Raji (cell line): ENCODE results near the gene PYDC1.
A peak's percentile ranks its signal among the peaks of the same experiment; 100 is the strongest.

Source experiments
- POLR2A ChIP-seq: IDR thresholded peaks from 2 replicates; pipeline ENCODE4 v1.6.1; 2011; ENCODE audit warnings: low read depth, low read length, control low read depth; ENCODE audit not compliant: insufficient read depth

The PYDC1 gene

DNA sequence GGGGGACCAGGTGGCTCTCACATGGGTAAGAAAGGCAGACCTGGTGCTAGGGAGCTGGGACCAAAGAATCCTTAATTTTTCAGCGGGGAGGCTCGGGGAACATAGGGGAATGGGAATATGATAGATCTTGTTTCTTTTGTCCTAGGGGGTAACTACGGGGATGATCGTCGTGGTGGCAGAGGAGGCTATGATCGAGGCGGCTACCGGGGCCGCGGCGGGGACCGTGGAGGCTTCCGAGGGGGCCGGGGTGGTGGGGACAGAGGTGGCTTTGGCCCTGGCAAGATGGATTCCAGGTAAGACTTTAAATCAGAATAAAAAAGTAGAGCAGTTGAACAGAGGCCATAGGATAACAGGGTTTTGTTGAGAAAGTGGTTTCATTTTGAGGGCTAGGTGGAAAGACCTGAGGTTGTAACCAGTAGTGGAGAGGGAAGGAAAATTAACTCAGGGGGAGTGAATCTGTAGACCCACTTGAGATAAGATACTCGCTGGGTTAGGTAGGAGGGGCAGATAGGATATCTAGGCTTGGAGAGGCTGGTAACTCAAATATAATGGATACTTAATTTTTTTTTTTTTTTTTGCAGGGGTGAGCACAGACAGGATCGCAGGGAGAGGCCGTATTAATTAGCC, 26.0 kb downstream of the PYDC1 start:
- TF ChIP-seq POLR2A: no peak

DNA sequence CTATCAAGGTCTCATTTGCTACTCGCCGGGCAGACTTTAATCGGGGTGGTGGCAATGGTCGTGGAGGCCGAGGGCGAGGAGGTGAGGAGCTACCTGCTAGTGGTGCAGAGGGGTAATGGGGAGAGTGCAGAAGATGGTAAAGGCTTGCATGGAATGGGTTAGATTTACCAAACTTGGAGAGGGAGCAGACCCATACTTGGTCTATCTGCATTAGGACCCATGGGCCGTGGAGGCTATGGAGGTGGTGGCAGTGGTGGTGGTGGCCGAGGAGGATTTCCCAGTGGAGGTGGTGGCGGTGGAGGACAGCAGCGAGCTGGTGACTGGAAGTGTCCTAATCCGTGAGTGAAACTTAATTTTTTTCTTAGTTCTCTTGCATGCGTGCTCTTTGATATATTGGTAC, 26.9 kb downstream of the PYDC1 start:
- TF ChIP-seq POLR2A: no peak

DNA sequence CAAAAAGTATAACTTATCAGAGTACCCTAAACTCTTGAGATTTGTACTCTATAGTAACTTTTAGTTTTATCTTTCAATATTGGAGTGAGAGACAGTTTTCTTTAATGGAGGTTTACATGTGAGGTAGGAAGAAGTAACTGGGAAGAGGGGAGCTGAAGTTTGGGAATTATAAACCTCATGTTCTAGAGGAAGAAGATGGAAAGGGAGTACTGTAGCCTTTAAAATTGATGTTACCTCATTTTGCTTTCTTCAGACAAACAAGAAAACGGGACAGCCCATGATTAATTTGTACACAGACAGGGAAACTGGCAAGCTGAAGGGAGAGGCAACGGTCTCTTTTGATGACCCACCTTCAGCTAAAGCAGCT, 27.5 kb downstream of the PYDC1 start:
- no peak for TF ChIP-seq POLR2A

DNA sequence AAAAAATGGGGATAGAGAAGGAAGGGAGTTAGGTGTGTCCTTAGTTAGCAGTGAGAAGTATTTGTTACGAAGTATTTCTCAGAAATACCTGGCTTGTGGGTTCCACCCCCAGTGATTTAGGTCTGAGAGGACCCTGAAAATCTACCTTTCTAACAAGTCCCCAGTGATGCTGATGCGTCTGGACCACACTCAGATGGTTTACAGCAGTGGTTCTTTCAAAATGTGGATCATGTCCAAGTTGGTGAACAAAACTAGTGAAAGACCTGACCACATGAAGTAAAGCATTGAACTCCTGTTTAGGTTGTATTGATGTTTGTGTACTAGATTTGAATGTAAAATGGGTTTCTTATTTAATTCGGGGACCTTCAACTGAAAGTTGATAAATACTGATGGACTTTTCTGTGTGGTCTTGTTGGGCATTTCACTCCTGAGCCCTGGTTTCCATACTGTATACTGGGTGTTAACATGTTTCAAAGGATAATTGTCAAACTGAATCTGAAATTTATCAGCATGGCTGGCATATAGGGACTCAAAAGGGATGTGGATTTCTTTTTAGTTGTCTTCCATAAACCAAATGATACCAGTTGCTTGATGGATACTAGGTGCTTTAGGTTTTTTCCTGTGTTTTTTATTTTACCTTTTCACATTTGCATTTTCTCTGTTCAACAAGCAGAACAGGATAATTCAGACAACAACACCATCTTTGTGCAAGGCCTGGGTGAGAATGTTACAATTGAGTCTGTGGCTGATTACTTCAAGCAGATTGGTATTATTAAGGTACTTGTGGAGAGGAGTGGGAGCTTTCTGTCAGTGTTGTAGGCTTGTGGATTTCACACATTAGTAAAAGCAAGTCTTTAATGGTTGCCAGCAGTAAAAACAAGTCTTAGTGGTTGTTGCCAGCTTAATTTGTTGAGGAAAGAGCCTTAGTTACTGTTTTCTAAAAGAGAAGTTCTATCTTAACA, 28.2 kb downstream of the PYDC1 start:
- no peak for TF ChIP-seq POLR2A

DNA sequence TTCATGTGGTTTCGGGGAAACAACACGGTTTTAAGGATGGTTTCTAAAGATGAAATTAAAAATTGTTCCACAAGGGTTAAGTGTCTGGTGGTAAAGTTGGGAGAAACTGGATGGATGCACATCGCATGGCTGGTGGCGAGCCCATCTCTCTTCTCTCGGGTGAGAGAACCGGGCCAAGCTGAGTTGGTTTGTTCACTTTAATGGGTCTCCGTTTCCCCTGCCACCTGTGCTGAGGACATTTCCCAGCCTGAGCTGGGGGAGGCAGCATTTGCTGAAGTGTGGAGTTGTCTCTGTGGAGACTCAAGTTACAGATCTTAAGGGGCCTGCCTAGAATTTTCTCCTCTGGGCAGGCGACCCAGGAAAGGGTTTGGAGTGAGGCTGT, 29.1 kb downstream of the PYDC1 start:
- TF ChIP-seq POLR2A: no peak

DNA sequence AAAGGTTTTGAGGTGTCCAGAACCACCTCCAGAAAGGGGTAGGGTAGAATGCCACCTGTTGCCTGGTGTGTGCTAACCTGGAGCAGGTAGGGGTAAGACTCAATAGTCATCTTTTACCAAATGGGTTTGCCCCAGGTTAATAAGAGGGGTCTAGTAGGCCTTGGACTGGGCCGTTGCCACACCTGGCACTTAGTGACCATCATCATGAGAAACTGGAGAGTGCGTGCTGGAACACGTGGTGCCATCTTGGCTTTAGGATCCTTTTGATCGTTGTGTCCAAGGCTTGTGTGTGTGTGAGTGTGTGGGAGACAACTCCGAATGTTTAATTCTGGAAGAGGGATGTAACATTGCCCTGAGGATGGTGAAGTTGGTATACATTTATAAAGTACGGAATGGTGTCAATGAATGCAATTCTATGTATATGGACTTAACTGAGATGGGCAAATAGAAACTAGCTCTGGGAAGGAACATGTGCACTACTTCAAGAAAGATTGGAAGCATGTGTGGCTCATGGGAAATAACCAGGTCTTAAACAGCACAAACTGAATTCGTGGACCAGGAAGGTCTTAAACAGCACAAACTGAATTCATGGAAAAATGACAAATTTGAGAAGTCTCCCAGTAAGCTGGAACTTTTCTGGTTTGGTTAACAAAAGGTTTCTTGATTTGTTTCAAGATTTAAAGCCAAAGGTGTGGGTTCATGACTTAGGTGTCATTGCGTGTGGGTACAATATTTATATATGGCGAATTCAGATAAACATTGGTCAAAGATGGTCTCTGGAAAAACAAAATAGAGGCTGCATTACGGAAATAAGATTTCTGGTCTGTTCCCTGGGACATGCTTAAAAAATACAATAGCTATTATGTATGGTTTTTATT, 29.8 kb downstream of the PYDC1 start:
- TF ChIP-seq POLR2A: no peak

DNA sequence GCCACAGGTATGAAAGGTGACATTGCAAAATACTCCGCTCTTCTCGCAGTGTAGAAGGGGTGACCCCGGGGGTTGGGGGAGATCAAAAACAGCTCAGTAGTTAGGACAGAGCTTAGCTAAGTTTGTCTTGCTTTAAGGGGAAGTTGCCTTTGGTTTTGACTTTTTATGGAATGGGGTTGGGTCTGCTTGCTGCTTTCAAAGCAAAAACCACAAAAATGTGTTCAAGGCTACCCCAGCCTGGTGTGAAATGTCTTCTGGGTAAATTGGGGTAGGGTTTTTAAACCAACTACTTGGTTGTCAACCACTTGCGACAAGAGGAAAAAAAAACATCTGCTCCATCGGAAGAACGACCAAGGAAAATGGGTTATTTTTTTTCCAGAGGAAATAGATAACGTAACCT, 30.8 kb downstream of the PYDC1 start:
- TF ChIP-seq POLR2A: no peak

DNA sequence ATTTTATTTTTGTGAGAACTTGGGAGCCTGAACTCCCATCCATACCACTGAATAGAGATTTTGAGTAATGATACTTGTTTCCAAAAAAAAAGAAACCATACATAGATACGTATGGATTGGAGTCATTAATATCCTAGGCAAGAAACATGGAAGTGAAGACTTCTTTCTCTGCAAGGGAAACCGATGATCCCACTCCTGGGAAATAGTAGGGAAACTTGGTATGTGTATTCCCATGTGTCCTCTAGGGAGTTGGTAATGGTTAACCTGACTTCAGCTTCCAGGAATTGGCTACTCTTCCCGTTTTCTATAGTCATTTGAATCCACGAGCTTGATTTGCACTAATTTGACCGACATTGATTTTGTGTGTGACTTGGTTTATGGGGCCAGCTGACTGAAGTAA, 31.6 kb downstream of the PYDC1 start:
- no peak for TF ChIP-seq POLR2A

DNA sequence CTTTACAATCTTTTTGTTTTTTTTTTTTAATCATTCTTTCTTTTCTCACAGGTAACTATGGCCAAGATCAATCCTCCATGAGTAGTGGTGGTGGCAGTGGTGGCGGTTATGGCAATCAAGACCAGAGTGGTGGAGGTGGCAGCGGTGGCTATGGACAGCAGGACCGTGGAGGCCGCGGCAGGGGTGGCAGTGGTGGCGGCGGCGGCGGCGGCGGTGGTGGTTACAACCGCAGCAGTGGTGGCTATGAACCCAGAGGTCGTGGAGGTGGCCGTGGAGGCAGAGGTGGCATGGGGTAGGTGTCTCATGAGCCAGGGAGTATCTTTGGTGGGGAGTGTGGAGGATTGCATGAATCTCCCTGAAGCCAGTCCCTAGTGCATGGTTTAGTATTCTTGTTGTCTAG, 32.0 kb downstream of the PYDC1 start:
- no peak for TF ChIP-seq POLR2A

DNA sequence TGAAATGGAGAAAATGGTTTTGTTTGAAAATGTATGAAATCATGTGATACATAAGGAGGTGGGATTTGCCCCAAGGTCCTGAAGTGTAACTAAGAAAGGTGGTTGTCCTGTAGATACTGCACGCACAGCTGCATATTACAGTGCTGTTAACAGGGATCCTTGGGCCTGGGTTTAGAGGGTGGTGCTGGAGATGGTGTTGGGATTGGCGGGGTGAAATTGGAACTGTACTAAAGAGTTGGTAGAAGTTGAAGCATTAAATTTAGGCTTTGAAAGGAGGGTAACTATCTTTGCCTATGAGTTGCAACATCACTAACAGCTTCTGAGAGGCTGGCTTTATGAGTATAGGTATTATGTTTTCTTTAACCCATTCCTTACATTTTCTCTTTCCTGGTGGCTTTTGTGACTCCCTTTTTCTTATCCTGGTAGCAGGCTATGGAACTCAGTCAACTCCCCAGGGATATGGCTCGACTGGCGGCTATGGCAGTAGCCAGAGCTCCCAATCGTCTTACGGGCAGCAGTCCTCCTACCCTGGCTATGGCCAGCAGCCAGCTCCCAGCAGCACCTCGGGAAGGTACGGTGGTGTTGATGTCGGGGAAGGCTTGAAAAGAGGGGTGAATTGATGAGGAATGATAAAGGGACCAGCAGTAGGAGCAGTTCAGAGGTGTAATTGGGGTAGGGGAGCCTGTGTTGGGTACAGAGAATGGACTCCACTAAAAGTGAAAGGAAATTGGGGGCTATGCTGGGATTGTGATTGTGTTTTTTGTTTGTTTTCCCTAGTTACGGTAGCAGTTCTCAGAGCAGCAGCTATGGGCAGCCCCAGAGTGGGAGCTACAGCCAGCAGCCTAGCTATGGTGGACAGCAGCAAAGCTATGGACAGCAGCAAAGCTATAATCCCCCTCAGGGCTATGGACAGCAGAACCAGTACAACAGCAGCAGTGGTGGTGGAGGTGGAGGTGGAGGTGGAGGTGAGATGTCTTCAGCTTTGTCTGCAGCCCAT, 33.2 kb downstream of the PYDC1 start:
- TF ChIP-seq POLR2A: no peak

DNA sequence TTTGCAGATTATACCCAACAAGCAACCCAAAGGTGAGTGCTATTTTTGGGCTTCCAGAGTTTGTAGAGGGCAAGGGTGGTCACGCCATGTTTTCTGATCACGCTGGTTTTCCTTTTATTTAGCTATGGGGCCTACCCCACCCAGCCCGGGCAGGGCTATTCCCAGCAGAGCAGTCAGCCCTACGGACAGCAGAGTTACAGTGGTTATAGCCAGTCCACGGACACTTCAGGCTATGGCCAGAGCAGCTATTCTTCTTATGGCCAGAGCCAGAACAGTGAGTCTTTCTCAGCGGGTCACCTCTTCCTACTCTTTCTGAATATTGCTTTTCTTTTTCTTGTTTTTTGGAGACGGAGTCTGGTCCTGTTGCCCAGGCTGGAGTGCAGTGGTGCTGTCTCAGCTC, 34.5 kb downstream of the PYDC1 start:
- no peak for TF ChIP-seq POLR2A

DNA sequence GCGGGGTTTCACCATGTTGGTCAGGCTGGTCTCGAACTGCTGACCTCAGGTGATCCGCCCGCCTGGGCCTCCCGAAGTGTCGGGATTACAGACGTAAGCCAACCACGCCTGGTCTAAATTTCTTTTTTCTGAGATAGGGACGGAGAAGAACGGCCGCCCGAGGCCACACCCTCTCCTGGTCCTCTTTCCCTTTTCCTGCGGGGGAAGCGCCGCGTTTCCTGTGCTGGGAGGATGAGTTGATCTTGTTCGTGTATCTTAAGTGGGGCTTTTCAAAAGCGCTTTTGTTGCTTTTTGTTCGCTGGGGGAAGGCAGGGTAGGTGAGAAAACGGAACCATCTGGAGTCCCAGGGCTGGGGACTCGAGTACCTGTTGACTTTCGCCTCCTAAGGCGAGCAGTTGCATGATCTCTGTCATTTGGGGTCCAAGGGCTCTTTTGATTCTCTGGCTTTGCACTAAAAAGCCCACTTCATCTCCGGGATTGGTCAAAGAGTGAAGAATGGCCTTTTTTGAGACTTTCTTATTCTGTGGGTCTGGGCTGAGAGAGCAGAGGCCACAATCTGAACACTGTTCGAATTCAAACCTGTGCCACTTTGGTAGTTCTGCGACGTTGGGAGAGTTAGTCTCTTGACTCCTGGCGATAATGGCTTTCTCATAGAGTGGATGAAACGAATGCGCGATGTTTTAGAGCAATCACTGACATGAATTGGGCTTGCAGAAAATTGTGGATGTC, 35.7 kb downstream of the PYDC1 start:
- no peak for TF ChIP-seq POLR2A

DNA sequence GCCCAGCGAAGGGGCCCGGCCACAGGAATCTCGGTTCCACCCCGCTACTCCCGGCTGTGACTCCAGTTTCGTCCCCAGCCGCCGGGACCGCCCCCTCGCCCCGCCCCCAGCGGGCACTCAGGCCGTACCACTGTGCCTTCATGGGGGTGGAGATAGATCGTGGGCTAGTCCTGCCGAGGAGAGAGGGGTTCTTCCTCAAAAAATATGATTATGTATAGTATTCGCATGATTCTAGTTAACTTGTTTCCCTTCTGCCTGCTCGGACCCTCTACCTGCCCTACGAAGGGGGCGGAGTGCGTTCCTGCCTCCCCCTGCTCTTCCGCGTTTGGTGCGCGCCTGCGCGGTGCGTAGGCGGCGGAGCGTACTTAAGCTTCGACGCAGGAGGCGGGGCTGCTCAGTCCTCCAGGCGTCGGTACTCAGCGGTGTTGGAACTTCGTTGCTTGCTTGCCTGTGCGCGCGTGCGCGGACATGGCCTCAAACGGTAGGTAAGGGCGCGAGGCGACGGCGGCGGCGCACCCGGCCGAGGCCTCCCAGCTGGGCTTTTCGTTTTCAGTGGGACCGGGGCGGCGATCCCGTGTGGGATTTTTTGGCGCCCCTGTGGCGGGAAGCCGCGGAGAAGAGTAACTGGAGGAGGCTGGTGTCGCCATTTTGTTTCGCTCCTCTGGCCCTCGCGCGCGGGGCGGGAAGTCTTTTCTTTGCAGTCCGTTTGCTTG, 37.0 kb downstream of the PYDC1 start, which contains the start of gene FUS:
TSS of gene FUS (plus strand) at position 393 of the 713 bp plus-strand sequence. CDS start at position 469, 76 bp downstream.
- peak; percentile 100 for TF ChIP-seq POLR2A
